Loucy (cell line): ENCODE results near the gene ZNF511.

Source experiments
- EZH2phosphoT487 ChIP-seq: fragments of 200-600 bp; IDR thresholded peaks from 2 replicates; pipeline ENCODE4 v1.6.1; 2018; ENCODE audit warnings: antibody characterized with exemption, mild to moderate bottlenecking, moderate library complexity, borderline replicate concordance
- TF ChIP-seq, protein P1 (sequence below): fragments of 200-600 bp; sonication (generic); conservative IDR thresholded peaks from 2 replicates; pipeline ENCODE4 v1.5.1; 2014; ENCODE audit warnings: mild to moderate bottlenecking, antibody characterized with exemption, low read length

- TF ChIP-seq, protein P1, sequence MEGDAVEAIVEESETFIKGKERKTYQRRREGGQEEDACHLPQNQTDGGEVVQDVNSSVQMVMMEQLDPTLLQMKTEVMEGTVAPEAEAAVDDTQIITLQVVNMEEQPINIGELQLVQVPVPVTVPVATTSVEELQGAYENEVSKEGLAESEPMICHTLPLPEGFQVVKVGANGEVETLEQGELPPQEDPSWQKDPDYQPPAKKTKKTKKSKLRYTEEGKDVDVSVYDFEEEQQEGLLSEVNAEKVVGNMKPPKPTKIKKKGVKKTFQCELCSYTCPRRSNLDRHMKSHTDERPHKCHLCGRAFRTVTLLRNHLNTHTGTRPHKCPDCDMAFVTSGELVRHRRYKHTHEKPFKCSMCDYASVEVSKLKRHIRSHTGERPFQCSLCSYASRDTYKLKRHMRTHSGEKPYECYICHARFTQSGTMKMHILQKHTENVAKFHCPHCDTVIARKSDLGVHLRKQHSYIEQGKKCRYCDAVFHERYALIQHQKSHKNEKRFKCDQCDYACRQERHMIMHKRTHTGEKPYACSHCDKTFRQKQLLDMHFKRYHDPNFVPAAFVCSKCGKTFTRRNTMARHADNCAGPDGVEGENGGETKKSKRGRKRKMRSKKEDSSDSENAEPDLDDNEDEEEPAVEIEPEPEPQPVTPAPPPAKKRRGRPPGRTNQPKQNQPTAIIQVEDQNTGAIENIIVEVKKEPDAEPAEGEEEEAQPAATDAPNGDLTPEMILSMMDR, result no peak
- TF ChIP-seq EZH2phosphoT487, result no peak
Observed at GRCh38 chr10:133309720-133310398, 1.1 kb downstream of the ZNF511 start.
